Activated T-helper 1 cell treated with anti-CD3 and anti-CD28 coated beads, Interleukin-2, amount 50 U/mL, for 16 hours (primary cell): ENCODE results near the gene PDK3.

ENCODE experiments used
- DNase-seq, 2 donors: peaks; one replicate each; pipeline ENCODE4 v3.0.0-alpha.2; 2020; ENCODE audit warnings: low read depth in 1 of 2, low spot score in 1 of 2

PDK3 gene

DNA sequence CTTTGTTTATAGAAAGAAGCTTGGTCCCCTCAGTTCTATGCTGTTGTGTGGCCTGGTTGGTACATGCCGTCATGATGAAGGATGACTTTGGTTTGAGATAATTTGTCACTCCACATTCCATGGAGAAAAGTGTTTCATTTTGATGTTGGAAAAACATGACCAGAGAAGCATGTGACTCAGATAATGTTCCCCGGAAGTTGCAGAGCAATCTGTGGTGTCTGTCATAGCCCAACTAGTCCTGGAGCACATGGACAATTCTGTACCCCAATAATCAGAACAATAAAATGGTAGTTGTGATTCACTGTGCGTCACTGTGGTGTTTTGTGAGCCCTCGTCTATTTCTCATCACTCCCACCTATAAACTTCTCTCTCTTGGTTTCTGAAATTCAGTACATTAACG, 85.1 kb downstream of the PDK3 start:
- DNase-seq, result no peak

DNA sequence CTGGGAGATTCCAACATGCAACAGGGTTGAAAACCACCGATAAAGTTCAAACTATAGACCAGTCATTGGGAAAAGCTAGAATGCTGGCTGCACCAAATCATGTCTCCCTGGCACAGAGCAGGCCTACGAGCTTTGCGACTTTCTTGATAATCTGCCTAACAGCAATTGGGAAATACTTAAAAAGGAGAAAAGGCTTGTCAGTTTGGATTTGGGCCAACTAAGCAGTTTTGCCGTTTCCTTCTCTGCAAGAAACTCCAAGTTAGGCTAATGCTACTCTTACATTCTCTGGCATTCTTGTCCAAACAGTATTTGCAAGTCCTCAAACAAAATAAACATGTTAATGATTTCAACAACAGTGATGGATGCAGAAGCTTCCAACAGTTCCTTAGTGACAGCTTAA, 87.9 kb downstream of the PDK3 start:
- no peak for DNase-seq

DNA sequence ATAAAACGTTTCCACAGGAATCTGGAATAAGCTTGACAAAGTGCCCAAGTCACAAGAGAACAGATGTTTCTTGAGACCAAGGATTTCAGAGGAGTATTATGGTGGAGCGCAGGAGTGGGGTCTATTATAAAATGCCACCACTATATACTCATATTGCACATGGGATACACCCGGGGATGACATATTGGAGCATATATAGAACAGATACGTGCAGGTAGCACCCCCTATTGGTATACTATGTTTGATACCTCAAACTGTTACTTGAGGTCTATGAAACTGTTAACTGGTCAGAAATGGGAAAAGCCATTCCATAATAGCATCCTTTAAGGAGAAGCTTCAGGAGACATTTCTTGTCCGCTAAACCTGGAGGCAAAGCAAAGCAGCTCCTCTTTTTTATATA, 96.0 kb downstream of the PDK3 start:
- no peak for DNase-seq

DNA sequence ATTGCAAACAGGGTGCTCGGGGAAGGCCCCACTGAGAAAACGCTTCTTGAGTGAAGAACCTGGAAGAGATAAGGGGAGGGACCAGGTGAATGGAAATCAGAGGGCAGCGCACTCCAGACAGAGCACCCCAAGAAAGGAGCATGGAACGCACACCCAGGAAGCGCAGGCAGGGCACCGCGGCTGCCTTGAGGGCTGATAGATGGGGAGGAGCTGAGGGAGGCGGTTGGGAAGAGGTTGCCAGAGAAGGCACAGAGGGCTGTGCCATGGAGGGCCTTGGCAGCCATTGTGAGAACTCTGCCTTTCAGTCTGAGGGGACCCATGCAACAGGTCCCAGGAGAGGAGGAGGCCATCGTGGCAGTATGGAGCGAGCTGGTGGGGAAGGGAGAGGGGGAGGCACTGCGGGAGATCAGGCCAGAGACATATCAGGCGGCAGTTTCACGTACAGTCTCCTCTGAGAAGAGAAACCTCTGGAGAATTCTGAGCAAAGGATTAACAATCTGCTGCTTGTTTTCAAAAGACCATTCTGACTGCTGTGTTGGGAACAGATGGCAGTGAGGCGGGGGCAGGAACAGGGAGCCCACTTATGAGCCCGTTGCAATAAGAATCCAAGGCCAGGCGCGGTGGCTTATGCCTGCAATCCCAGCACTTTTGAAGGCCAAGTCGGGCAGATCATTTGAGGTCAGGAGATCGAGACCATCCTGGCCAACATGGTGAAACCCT, 98.4 kb downstream of the PDK3 start:
- no peak for DNase-seq

DNA sequence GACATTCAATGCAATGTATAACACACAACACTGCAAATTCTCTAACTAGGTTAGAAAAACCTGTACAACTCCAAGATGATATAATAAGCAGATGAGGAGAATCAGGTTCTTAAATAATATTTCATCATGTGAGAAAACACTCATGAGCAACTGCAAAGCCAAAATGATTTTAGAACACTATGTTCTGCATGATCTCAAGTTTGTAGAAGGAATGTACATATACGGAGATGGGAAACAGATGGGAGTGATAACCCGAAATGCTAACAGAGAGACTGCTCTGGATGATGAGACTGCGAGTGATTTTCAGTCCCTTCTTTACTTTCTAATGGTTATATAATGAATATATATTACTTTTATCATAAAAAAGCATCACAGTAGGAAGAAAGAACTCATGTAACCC, 101.2 kb downstream of the PDK3 start:
- DNase-seq, result no peak

DNA sequence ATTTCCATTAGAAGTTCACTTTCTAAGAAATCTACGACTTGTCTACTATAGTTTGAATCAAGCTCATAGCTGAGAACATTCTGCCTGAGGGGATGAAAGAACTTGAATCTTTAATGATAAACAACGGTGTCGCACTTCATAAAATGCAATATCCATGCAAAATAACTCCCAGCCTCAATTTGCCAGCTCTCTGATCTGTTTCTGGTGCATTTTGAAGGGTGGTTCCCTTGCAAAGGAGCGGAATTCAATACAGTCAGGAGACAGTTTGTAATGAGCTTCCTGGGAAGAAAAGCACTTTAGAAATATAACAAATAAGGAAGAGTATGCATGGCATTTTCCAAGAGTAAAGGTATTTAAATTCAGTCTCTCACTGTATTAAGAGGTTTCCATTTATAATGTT, 102.1 kb downstream of the PDK3 start:
- DNase-seq, result no peak

DNA sequence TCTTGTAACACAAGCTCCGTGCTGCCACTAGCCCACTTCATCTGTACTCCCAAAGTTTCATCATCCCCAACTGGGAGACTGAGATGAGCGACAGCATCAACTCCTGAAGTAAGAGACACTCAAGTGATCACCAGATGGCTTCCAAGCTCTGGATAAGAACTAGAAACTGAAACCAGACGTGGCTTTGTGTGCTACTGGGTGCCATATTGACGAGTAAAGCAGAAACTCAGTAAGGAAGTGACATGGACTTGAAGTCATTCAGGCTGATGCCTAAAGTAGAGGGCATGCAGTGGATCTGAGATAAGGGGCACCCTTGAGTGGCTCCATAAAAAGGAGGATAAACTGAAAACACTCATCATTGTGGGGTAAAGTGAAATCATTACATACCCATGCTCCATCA, 109.7 kb downstream of the PDK3 start:
- no peak for DNase-seq

DNA sequence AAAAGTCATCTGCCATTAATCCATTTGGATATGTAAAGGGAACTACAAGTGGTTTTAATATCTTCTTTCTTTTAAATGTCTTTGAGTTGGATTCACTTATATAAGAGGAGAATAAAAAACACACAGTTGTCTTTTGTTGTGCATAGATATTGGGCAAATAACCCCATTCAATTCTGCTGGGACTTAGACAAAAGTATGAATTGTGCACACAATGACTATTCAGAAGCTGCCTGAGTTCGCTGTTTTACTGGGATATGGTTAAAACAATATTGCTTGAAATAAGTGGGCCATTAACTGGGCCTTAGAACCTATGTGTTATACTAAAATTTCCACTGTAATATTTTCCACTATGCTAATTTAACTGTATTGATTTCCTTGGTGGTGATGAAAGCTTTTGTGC, 110.4 kb downstream of the PDK3 start:
- no peak for DNase-seq

DNA sequence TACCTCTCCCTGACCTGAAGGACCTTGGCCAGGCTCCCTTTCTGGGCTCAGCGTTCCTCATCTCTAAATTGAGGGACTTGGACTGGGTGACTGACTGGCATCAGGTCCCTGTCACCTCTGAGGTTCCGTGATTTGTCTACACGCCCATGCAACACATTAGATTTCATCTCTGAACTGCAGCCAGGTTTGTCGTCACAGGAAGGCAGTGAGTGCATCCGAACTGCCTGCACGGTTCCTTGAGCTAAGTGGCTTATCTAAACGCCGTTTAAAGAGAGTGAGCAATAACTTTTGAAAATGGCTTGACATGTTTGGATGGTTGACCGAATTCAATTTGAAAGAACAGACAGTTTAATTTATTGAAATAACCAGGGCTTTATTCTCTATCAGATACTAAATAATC, 112.0 kb downstream of the PDK3 start:
- DNase-seq, result no peak
